GM13976 (cell line): ENCODE data around the gene TDRD1.

Source experiments
- DNase-seq: peaks from one replicate; pipeline ENCODE4 v3.0.0; 2012; ENCODE audit warnings: low spot score
- CTCF ChIP-seq: IDR thresholded peaks from 2 replicates; pipeline ENCODE4 v1.5.1; 2012; ENCODE audit warnings: borderline replicate concordance, mild to moderate bottlenecking; ENCODE audit not compliant: insufficient read depth; ENCODE audit errors: extremely low read depth, missing control alignments, control extremely low read depth
- in situ Hi-C: fragments of 300-500 bp; cut with MboI; formaldehyde crosslinking; loops from one replicate; pipeline ENCODE4 v1.12.0; 2022; ENCODE audit warnings: low sequenced_read_pairs, mixed read lengths, inconsistent platforms; ENCODE audit not compliant: unreplicated experiment

Gene TDRD1

GRCh38 chr10:114202812-114203211 is 23.7 kb downstream of the TDRD1 start:
- in situ Hi-C loops = no loop called here
- no peak for DNase-seq
- TF ChIP-seq CTCF = no peak

- TF ChIP-seq CTCF = no peak
- in situ Hi-C loops = no loop called here
- no peak for DNase-seq
Measured at GRCh38 chr10:114206902-114207301, 27.7 kb downstream of the TDRD1 start.

- TF ChIP-seq CTCF = no peak
- DNase-seq = no peak
- in situ Hi-C loops = no loop called here
Measured at GRCh38 chr10:114207349-114207748, 28.2 kb downstream of the TDRD1 start.

- in situ Hi-C loops = no loop called here
- DNase-seq = no peak
- no peak for TF ChIP-seq CTCF
Measured at GRCh38 chr10:114208351-114208750, 29.2 kb downstream of the TDRD1 start.

- no peak for TF ChIP-seq CTCF
- in situ Hi-C loops = no loop called here
- no peak for DNase-seq
Measured at GRCh38 chr10:114212153-114212552, 33.0 kb downstream of the TDRD1 start.

- DNase-seq = no peak
- no peak for TF ChIP-seq CTCF
- in situ Hi-C loops = no loop called here
Measured at GRCh38 chr10:114215033-114215432, 35.9 kb downstream of the TDRD1 start.

- in situ Hi-C loops = no loop called here
- no peak for DNase-seq
- TF ChIP-seq CTCF = no peak
Measured at GRCh38 chr10:114220281-114220680, 41.1 kb downstream of the TDRD1 start.
